HG03039 (cell line): ENCODE results near the gene PIK3R4.

Source experiments
- ATAC-seq: cut with Tn5 transposase; IDR thresholded peaks from one replicate; pipeline ENCODE4 v1.9.1; 2021; ENCODE audit warnings: mild to moderate bottlenecking, moderate library complexity; ENCODE audit not compliant: unreplicated experiment

The PIK3R4 gene

DNA sequence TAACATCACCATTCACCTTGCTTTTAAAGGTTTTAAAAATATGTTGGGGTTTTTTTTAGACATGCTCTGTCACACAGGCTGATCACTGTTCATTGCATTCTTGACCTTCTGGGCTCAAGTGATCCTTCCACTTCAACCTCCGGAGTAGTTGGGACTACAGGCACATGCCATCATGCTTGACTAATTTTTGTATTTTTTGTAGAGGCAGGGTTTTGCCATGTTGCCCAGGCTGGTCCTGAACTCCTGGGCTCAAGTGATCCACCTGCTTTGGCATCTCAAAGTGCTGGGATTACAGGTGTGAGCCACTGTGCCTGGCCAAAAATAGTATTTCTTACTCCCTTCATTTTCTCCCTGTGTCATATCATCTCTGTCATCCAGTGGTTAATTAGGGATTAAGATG is 101.4 kb downstream of the PIK3R4 start:
- ATAC-seq = no peak

- ATAC-seq = no peak
These were observed 101.9 kb downstream of the PIK3R4 start for GRCh38 chr3:130644628-130645253.

- no peak for ATAC-seq
These were observed 106.6 kb downstream of the PIK3R4 start for GRCh38 chr3:130640027-130640426.

GRCh38 chr3:130636480-130637234 is 110.0 kb downstream of the PIK3R4 start:
- no peak for ATAC-seq

GRCh38 chr3:130635978-130636377 is 110.7 kb downstream of the PIK3R4 start:
- no peak for ATAC-seq

DNA sequence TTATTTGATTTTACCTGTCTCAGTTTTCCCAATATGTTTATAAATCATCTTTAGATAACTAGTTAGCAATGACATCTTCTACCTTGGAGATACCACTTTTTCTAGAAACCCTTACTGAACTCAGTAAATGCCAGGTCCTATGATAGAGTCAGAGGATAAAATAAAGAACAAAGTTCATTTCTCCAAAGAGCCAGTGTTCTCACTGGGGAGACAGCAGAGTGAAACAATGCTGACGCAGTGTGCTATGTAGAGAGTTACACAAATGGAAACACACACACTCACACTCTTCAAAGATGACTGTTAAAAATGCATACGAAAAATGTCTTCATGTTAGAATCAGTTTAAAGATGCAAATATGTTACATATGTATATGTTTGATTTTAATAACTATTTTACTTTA is 111.3 kb downstream of the PIK3R4 start:
- ATAC-seq = no peak
